Stimulated activated naive CD4-positive, alpha-beta T cell treated with Interleukin-2 at 50 U/mL for 16 hours (primary cell): ENCODE data around the gene COMP.

Source experiments
- DNase-seq: peaks from one replicate; lab custom pipeline; 2025; lab: John Stamatoyannopoulos, UW

The COMP gene

DNA sequence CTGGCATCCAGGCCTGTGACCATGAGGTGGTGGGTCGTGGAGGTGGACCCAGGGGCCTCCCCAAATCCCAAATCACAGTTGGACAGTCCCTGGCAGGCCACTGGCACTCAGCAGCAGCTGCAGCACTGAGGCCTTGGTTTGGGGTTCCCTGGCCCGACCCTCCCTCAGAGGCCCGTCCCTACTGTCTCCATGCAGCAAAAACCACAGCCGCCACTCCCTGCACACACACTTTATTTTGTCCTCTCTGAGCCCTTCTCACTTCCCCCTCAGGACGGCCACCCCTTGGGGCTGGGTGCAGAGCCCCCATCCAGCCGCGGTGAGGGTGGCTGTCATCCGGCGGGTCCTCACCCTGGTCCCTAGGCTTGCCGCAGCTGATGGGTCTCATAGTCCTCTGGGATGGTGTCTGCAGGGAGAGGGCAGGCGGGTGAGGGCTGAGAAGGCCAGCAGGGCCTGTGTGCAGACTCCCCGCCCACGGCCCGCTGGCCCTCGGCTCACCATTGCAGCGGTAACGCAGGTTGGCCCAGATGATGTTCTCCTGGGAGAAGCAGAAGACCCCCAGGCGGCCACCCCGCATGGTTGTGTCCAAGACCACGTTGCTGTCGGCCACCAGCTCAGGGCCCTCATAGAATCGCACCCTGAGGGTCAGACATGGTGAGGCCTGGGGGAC, 8.4 kb downstream of the COMP start:
- no peak for DNase-seq

- DNase-seq, result no peak
Measured at GRCh38 chr19:18781885-18782527, 9.1 kb downstream of the COMP start.

- DNase-seq, result no peak
Measured at GRCh38 chr19:18781047-18781600, 10.0 kb downstream of the COMP start.

DNA sequence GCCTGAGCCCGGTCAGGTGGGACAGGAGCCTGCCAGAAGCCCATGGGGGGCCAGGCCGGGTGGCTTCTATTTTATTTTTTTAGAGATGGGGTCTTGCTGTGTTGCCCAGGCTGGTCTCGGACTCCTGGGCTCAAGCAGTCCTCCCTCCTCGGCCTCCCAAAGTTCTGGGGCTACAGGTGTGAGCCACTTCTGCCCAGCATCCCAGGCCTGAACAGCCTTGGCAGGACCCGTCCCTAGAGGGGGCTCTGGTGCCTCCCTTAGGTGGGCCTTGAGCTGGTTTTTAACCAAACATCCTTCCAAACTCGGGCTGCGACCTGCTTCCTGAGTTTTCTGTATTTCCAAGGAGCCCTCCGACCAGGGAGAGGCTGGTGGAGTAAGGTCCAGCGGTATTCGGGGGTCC, 10.5 kb downstream of the COMP start:
- DNase-seq, result no peak

GRCh38 chr19:18780081-18780480, 11.0 kb downstream of the COMP start:
- no peak for DNase-seq

DNA sequence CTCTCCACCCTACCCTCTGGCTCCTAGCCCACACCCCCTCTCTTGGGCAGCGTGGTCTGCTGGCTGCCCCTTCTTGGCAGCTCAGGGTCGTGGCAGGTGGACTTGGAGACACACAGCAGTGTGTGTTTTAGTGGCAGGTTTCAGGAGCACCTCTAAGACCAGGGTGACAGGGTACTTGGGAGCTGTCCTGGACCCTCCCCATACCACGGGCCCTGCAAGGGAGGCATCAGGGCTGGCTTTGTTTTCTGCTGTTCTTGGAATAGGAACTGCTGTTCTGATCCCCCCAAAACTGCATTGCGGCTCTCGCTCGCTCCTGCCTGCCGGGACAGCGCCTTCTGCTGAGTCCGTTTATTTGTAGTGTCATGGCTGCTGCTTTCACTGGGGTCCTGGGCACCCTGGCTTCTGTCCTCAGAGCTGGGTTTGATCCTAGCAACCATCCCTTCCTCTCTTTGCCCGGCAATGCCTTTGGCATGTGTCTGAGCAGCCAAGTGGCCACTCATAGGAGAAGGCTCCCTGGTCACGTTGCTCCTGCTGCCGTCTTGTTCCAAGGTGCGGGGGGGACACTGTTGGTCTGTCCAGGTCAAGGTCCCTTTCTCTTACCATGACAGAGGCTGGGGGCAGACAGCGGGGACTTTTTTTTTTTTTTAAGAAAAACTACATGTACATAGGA, 12.1 kb downstream of the COMP start:
- DNase-seq, result no peak

DNA sequence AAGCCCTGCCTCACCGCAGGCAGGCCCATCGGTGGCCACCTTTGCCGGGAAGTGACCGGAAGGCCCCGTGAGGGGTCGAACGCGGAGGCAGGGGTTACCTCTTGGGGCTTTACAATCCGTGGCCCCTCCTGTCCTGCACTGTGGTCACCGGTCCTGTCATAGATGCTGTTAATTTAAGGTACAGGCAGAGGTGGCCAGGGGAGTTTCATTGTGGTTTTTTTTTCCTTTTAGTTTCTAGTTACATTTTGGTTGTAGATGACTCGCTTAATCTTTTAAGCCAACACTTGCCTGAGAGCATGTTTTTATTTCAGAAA, 13.1 kb downstream of the COMP start:
- no peak for DNase-seq

DNA sequence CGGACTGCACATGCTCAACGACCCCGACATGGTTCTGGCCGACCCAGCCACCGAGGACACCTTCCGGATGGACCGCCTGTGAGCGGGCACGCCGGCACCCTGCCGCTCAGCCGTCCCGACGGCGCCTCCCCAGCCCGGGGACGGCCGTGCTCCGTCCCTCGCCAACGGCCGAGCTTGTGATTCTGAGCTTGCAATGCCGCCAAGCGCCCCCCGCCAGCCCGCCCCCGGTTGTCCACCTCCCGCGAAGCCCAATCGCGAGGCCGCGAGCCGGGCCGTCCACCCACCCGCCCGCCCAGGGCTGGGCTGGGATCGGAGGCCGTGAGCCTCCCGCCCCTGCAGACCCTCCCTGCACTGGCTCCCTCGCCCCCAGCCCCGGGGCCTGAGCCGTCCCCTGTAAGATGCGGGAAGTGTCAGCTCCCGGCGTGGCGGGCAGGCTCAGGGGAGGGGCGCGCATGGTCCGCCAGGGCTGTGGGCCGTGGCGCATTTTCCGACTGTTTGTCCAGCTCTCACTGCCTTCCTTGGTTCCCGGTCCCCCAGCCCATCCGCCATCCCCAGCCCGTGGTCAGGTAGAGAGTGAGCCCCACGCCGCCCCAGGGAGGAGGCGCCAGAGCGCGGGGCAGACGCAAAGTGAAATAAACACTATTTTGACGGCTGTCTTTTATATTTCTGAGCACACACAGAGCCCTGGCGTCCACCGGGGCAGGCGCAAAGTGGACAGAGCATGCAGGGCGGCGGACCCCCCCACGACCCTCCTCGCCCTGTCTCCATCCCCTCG, 13.6 kb downstream of the COMP start:
- no peak for DNase-seq

GRCh38 chr19:18776736-18777135, 14.4 kb downstream of the COMP start:
- no peak for DNase-seq

DNA sequence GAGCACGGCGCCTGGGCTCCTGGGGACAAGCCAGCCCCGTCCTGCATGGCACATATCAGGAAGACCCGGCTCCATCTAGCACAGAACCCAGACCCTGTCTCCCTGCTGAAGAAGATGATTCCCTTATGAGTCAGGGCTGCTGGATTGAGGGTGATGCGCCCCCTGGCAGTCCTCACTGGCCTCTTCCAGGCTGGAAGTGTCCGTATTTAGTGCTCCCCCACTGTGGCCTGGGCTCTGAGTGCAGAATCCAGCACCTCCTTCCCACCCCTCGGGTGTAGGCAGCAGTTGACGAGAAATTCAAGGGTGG, 14.9 kb downstream of the COMP start:
- no peak for DNase-seq

GRCh38 chr19:18775586-18776287, 15.4 kb downstream of the COMP start:
- DNase-seq, result no peak

DNA sequence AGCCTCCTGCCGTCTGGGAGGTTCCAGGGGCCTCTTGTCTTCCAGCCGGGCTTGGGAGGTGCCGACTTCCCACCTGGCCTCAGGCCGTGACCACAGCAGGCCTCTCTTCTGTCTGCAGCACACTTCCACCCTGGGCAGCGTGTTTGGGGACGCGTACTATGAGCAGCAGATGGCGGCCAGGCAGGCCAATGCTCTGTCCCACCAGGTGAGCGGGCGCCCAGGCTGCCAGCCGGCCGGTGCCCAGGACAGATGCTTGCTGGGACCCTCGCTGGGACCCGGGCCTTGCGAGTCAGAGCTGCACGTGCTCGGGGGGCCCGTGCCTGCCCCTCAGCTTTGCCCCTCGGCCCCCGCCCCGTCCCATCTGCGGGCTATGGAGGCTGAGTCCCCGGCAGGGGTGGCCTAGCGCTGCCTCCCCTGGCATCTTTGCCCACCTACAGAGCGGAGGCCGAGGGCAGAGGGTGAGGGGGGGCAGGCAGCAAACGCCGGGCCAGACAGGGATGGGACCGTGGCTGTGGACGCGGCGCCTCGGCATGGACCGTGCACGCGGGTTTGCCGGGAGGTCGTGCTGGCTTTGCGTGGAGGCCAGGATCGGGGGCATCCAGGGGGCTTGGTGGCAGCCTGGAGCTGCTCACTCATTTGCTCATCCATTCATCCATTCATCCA, 16.2 kb downstream of the COMP start:
- no peak for DNase-seq

DNA sequence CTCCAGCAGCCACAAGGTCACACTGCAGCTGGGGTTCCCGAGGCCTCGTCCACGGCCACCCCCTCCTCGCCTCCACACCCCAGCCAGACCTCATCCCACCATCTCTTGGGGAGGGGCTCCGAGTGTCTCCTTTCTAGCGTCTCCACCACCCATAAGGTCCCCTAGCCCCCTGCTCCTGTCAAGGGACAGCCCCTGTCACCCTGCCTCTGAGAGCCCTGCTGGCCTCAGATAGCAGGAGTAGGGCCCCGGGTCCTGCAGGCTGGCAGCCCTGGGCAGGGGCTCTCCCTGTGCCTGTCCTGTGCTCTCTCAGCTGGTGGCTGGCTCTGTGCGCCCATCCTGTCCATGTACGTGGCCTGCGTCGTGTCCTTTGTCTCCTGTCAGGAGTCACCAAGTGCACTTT, 17.0 kb downstream of the COMP start:
- DNase-seq, result no peak

GRCh38 chr19:18773682-18774081, 17.4 kb downstream of the COMP start:
- DNase-seq, result no peak

- DNase-seq, result no peak
Measured at GRCh38 chr19:18772620-18773587, 18.2 kb downstream of the COMP start.

DNA sequence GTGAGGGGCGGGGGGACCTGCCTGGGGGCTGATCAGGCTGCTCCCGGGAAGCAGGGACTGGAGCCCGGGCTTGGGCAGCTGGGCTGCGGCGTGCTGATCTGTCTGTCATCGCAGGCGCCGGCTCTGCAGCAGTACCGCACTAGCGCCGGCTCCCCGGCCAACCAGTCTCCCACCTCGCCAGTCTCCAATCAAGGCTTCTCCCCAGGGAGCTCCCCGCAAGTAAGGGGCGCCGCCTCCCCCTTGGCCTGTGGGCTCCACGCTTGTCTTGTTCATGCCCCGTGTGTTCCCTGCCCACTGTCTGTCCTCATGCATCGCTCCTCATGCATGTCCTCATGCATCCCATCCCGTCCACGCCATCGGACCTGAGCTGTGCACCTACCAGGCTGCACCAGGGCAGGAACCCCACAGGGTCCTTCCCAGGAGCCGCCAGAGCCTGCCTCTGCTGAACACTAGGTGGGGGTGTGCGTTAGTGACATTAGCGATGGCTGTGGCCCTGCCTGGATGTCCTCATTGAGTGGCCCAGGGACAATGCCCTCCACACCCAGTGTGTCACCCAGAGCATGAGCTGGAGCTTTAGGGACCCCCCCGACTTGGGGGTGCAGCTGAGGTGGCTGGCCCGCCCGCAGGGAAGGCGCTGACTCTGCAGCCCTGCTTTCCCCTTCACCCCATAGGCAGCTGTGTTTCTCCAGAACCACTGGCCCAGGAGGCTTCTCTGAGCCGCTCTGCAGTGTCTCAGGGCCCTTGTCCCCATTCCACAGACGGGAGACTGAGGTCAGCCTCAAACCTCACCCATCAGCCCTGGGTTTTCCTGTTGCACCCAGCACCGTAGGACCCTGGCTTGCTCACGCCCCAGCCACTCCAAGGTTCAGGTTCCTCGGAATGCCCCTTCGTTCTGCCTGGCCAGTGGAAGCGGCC, 19.5 kb downstream of the COMP start:
- DNase-seq, result no peak

GRCh38 chr19:18770663-18771327, 20.3 kb downstream of the COMP start:
- DNase-seq, result no peak

- no peak for DNase-seq
Measured at GRCh38 chr19:18769989-18770528, 21.0 kb downstream of the COMP start.
